ENCODE results near the gene RUNX2.

GRCh38 chr6:45394586-45395095, 66.5 kb downstream of the RUNX2 start:
- TF ChIP-seq YY1 (IDR thresholded peaks at IDR 0.05; ENCODE audit: low read depth) (no peak), CEBPB (IDR thresholded peaks at IDR 0.05) (no peak), RAD21 (IDR thresholded peaks at IDR 0.05; ENCODE audit: low read depth) (no peak), ZBTB7A (IDR thresholded peaks at IDR 0.05; ENCODE audit: low read depth) (no peak), REST (IDR thresholded peaks at IDR 0.05; ENCODE audit: low read depth) (no peak), NFIC (IDR thresholded peaks at IDR 0.05) (no peak), TAF1 (IDR thresholded peaks at IDR 0.05; ENCODE audit: low read depth) (no peak), FOXM1 (IDR thresholded peaks at IDR 0.05; ENCODE audit: borderline replicate concordance, low read depth) (no peak)
- TF ChIP-seq, protein P1, sequence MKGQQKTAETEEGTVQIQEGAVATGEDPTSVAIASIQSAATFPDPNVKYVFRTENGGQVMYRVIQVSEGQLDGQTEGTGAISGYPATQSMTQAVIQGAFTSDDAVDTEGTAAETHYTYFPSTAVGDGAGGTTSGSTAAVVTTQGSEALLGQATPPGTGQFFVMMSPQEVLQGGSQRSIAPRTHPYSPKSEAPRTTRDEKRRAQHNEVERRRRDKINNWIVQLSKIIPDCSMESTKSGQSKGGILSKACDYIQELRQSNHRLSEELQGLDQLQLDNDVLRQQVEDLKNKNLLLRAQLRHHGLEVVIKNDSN (IDR thresholded peaks at IDR 0.05): no peak
- TF ChIP-seq, protein P2, sequence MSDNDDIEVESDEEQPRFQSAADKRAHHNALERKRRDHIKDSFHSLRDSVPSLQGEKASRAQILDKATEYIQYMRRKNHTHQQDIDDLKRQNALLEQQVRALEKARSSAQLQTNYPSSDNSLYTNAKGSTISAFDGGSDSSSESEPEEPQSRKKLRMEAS (IDR thresholded peaks at IDR 0.05): no peak
